ENCODE results near the gene KCNC1.

The KCNC1 gene

DNA sequence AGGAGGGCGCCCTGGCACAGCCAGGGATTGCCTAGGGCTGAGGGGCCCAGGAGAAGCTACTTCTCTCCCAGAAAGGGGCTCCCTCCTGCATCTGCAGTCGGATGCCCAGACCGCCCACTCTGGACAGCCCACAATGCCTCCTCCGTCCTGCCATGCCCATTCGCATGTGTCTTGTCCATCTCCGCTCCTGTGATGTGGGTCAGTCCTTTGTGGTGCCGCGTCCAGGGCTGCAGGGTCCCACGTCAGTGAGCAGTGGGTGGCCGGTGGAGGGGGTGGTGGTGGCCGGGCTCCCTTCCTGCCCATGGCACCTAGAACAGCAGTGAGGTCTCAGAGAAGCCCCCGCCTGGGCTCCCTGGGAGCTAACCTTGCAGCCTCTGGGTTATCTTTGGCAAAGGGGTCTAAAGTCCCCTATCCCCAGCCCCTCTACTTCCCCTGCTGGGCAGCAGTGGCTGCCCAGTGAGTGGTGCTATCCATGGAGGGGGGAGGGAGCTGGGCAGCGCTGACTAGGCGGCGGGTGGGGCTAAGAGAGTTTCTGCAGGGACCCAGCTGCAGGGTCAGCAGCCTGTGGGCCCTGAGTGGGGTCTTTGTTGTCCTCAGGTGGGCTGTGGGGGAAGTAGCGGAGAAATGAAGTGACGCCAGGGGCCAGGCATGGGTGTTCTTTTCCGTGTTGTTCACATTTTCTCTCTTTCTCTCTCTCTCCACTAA, 41.1 kb downstream of the KCNC1 start:
- no peak for DNase-seq

GRCh38 chr11:17776212-17776875, 41.8 kb downstream of the KCNC1 start:
- no peak for DNase-seq

DNA sequence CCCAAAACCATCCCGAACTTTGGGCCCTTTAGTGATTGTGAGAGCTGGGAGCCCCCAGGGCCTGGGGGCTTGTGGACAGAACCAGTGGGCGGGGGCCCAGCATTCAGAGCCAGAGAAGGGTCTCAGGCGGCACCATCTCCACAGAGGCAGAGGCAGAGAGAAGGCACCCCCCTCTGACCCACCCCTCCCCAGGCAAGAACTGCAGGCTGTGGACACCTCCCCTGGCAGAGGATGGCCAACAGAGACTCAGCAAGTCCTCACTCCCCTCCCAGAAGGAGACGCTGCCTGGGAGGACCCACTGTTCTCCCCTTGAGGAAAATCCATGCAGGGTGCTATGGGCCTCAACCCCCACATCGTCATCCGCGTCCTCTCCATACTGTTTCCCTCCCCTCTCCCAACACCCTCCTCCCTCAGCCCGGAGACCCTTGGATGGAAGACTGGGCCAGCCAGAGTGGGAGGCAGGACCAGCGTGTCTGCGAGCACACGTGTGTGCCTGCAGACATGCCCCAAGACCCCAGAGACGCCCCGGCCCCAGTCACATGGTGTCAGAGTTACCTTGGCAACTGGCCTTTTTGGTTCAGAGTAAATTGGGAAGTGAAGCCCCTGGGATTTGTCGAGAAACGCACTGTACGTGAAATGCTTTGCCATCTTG, 42.6 kb downstream of the KCNC1 start:
- no peak for DNase-seq

DNA sequence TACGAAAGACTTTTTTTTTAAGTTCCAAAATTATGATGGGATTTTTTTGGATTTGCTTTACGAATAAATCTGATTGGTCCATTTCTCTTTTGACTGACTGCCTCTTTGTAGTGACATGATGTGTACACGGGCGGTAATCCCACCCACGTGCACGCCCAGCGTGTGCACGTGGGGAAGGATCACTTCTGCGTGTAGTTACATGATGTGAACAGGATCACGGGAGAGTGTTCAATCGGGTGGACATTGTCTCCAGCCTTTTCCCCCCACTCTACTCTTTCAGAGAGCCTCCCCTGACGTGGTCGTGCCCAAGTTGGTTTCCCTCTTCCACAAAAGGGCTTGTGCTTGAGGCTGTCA, 43.1 kb downstream of the KCNC1 start:
- no peak for DNase-seq

DNA sequence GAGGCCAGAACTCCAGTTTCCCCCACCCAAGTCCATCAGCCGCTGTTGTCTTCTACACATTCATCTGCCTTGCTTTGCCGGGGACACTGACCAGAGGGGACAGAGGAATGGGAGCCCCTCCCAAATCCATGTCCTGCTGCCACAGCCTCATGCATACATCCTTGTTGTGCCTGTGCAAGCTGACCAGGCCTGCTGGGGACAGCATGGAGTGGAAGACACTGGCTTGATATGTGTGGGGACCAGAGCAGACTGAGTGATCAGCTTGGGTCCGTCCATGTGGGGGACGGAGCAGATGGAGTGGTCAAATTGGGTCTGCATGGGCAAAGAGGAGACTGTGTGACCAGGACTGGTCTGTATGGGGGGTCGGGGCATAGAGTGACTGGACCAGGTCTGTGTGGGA, 43.8 kb downstream of the KCNC1 start:
- DNase-seq: no peak

DNA sequence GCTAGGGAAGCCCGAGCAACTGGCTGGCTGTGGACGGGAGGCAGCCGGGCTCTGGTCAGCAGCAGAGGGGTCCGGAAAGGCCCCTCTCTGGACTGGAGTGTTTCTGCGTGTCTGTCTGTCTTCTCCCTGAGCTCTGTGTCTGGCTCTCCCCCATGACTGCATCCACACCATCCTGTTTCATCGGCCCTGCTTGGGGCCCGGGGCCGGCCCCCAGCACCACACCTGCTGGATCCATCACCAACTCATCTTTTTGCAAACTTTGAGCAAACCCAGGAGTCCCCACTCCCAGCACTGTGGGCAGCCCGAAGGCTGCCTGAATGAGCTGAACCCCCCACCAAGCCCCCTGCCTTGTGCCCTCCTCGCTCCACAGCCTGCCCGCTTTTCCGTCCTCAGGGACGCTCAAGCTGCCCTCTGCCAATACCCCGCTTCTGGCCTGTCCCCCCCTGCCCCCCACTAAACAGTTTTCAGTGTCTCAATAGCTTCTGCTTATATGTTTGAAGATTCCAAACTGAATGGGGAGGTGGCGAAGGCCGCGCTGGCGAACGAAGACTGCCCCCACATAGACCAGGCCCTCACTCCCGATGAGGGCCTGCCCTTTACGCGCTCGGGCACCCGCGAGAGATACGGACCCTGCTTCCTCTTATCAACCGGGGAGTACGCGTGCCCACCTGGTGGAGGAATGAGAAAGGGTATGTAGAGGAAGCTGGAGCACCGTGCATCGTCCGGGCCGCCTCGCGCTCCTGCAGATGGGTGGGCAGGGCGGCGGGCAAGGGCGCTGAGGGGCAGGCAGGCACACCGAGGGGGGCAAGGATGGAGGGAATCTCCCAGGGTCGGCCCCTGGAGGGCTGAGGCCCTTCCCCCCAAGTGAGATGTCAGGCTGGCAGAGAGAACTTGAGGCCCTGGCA, 44.6 kb downstream of the KCNC1 start:
- no peak for DNase-seq

GRCh38 chr11:17779861-17780594, 45.4 kb downstream of the KCNC1 start:
- DNase-seq: no peak

- no peak for DNase-seq
Measured at GRCh38 chr11:17780668-17781067, 46.1 kb downstream of the KCNC1 start.

DNA sequence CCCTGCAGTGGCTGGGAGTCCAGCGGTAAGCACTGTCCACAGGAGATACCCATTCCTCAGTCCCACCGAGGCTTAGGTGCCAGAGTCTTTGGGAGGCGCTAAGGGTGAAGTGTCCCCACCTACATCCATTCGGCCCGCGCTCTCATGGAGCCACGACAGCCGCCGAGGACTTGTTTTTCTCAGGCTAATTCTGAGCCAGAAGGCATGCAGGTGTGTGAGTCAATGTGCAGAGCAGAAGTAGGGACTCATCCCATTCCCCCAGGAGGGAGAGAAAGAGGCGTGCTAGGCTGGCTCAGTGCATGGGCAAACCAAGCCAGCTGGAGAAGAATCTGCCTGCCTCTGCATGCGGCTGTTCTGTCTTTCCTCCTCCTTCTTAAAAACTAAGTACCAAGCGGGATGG, 46.6 kb downstream of the KCNC1 start:
- DNase-seq: no peak

DNA sequence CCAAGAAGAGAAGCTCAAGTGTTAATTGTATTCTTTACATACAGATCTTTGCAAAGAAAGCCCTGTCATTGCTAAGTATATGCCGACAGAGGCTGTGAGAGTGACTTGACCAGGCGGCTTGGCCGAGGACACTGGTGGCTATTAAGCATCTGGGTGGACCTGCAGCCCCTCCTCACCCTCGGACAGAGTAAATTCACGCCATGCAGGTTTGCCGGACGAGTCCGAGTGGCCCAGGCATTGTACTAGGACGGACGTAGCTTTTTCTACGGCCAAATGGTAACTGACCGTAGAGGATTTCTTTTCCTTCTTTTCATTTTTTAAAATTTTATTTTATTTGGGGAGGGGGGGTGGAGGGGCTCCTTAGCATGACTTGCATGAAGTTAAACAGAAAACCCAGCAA, 47.0 kb downstream of the KCNC1 start:
- no peak for DNase-seq

DNA sequence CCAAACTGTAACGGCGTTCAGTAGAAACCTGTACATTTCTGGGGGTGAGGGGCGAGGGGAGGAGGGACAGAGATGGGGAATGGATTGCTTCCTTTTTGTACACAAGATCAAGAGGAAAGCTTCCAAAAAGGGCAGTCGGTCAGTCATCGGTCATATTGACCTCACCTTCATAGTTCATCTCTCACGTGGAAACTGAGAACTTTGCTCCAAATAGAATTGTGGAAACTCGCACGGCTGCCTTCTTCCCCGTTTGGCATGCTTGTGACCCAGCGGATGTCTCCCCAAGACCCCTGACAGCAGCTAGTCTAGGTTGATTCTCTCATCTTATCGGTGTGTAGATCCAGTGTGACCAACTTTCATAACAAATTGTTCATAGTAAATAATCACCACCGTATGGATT, 47.6 kb downstream of the KCNC1 start:
- no peak for DNase-seq

- DNase-seq: no peak
Measured at GRCh38 chr11:17782603-17783337, 48.2 kb downstream of the KCNC1 start.

- DNase-seq: no peak
Measured at GRCh38 chr11:17783878-17784277, 49.3 kb downstream of the KCNC1 start.

- no peak for DNase-seq
Measured at GRCh38 chr11:17786824-17787525, 52.4 kb downstream of the KCNC1 start.

DNA sequence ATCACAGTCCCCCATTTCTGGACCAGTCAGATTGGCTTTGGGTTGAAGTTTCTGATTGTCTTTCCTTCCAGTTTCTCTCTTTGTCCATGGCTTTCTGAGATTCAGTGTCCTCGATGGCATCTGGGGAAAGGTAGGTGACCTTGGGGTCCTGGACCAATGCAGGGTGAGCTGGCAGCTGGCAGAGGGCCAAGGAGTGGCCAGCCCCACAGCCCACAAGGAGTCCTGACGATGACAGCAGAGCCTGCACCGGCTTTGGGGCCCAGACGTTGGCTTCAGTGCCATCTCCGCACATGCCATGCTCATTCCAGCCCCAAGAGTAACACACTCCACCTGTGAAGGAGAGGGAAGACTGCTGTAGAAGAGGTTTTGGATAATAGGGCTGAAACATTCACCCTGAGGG, 53.5 kb downstream of the KCNC1 start:
- no peak for DNase-seq

GRCh38 chr11:17790453-17790852, 55.9 kb downstream of the KCNC1 start:
- no peak for DNase-seq

DNA sequence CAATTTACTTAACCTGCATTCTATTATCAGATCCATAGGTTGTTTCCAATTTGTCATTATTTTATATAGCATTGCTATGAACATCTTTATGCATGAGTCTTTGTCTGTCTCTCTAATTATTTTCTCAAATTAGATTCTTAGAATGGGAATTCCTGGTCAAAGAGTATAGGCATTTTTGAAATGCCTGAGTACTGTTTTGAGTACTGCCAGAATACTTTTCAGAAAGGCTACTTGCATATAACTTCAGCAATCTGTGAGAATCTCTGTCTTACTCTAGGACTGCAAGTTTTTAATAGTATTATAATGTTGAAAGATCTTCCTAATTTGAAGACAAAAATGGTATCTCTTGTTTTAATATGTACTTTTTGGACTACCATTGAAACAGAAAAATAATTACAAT, 56.6 kb downstream of the KCNC1 start:
- no peak for DNase-seq

GRCh38 chr11:17792161-17792560, 57.6 kb downstream of the KCNC1 start:
- DNase-seq: no peak

DNA sequence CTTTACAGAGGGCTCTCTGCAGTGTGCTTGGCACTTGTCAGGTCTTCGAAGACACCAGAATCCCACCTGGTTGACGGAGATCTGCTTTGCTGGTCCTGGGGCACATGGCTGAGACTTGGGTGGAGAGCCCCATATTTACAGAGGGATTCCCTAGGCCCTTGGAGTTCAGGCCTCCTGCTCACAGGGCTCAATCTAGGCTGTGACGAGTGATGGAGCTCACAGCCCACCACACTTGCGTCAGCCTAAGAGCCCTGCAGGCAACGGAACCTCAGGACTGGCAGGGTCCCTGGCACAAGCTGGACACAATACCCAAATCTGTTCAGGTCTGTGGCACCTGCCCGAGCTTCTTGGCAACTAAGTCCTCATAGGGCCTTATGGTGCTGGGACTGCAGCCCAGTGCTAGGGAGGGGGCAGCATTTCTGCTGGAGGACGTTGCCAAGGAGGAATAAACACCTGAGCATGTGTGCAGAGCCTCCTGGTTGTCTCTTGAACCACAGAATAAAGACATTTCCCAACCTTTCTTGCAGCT, 59.1 kb downstream of the KCNC1 start:
- no peak for DNase-seq

DNA sequence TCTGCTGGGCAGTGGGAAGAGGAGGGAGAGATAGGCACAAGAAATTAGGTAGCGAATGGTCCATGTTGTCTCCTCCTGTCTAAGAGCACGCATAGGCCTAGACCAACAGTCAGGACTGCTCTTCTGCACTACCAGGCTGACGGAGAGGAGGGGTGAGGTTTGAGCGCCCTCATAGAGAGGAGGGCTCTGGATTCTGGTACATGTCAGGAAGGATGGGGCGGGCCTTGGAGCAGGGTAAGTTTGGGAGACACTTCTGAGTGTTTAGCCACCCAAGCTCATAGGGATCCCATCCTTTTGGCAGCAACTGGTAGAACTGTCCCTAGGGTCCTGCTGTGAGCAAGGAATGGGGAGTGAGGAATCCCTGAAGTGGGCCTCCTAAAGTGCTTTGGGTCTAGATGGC, 60.4 kb downstream of the KCNC1 start:
- no peak for DNase-seq

DNA sequence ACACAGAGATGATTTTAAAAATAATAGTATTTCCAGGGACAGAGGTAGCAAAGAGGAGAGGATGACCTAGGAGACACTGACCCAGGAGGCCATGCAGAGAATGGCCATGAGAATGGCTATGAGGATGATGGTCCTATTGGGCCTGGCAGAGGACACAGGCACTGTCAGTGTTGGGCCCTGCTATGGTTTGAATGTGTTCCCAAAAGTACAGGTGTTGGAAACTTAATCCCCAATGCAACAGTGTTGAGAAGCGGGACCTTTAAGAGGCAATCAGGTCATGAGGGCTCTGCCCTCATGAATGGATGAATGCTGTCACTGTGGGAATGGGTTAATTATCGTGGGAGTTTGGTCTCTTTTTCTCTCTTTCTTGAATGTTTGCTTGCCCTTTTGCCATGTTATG, 61.6 kb downstream of the KCNC1 start:
- DNase-seq: no peak

Data from DMS 273 treated with DMSO at 0.1 percent for 48 hours (cell line).